ENCODE measurements around the gene TNFSF12.

GRCh38 chr17:7538891-7539545, 9.8 kb upstream of the TNFSF12 start:
- TF ChIP-seq POLR2AphosphoS5 (IDR thresholded peaks at IDR 0.05; ENCODE audit: borderline replicate concordance, low read depth, low read length), result no peak
- TF ChIP-seq EZH2 (IDR thresholded peaks at IDR 0.05), result no peak
- no peak for TF ChIP-seq FOXP2 (optimal IDR thresholded peaks at IDR 0.05; ENCODE audit: control extremely low read depth, extremely low read length, insufficient read depth)
